Transverse colon (tissue), 4 donors: ENCODE data around the gene RNF4. TPM values are rescaled to one million over a fixed set of nuclear protein-coding genes. Genes with fewer than 3 reads are reported as not detected.
"Not testable (repeated sequence)": the region's sequence is repeated elsewhere in the genome, so short reads cannot be mapped to it uniquely, and the experiment has no call there.

Source experiments
- DNase-seq: peaks from one replicate; pipeline ENCODE4 v3.0.0-alpha.2; 2019
- H3K27ac ChIP-seq, 4 donors: fragments of 200-600 bp; sonication (generic); 2 replicates each; pipeline ENCODE4 v1.5.1; 2016 to 2018; ENCODE audit warnings: inconsistent platforms in 4 of 4
- H3K27me3 ChIP-seq: fragments of 200-600 bp; sonication (generic); 2 replicates; pipeline ENCODE4 v1.5.1; 2017; ENCODE audit warnings: inconsistent platforms
- H3K36me3 ChIP-seq, 4 donors: fragments of 200-600 bp; sonication (generic); 2 replicates each; pipeline ENCODE4 v1.5.1; 2017 to 2019; ENCODE audit warnings: inconsistent platforms in 4 of 4
- H3K4me1 ChIP-seq, 4 donors: fragments of 200-600 bp; sonication (generic); 2 replicates each; pipeline ENCODE4 v1.5.1; 2017 to 2020; ENCODE audit warnings: inconsistent platforms in 4 of 4
- H3K4me3 ChIP-seq, 4 donors: fragments of 200-600 bp; sonication (generic); 1 replicate in 1 of 4; 2 replicates in 3 of 4; pipeline versions ENCODE4 v1.5.1 to v1.6.1; 2017 to 2019; ENCODE audit warnings: inconsistent platforms in 4 of 4
- H3K9me3 ChIP-seq, 2 donors: fragments of 200-600 bp; sonication (generic); 2 replicates each; pipeline ENCODE4 v1.5.1; 2017 to 2019; ENCODE audit warnings: inconsistent platforms in 2 of 2
- EP300 ChIP-seq: sonication (generic); formaldehyde crosslinking; IDR thresholded peaks from one replicate; pipeline ENCODE4 v1.6.1; 2017; ENCODE audit warnings: antibody characterized with exemption, low read depth
- POLR2A ChIP-seq: fragments of 450-650 bp; IDR thresholded peaks from one replicate; pipeline ENCODE4 v1.6.1; 2016; ENCODE audit warnings: antibody characterized with exemption, mild to moderate bottlenecking, moderate library complexity
- POLR2AphosphoS5 ChIP-seq, 3 donors: sonication (generic); formaldehyde crosslinking; IDR thresholded peaks; one replicate each; pipeline ENCODE4 v1.6.1; 2016; ENCODE audit warnings: antibody characterized with exemption in 3 of 3
- WGBS, 2 donors: methylation state at CpG; one replicate each; pipeline ENCODE4 v1.1.5; 2018; ENCODE audit warnings: low coverage in 1 of 2; 5-methylcytosine and 5-hydroxymethylcytosine counted together
- in situ Hi-C, 4 donors: fragments of 200-750 bp; cut with MboI; loops; one replicate each; pipeline versions ENCODE4 v1.15.0 to v1.15.1; 2017; ENCODE audit warnings: low sequenced_read_pairs in 3 of 4, low pct_ligation_motif_present in 1 of 4, low pct_unique_long_range_greater_than_20kb in 1 of 4
- intact Hi-C: fragments of 100-400 bp; cut with DNase I; formaldehyde crosslinking; loops from one replicate; pipeline ENCODE4 v1.15.1; 2023; ENCODE audit warnings: low total_unique reads
- total RNA-seq, 4 donors: library from RNA; depleted of rRNA; stranded (reverse); fragments of >200 nt; gene quantifications; one replicate each; pipeline ENCODE4 v1.1.0, GENCODE V29; 2016
- TF ChIP-seq, protein P1 (sequence below), 5 experiments: fragments of 200-600 bp in 3 of 5; fragments of 450-650 bp in 2 of 5; sonication (generic) in 3 of 5; IDR thresholded peaks; 1 replicate in 2 of 5; 2 replicates in 3 of 5; pipeline ENCODE4 v1.5.1; 2016 to 2017; ENCODE audit warnings: antibody characterized with exemption in 5 of 5, inconsistent platforms in 3 of 5, mild to moderate bottlenecking in 2 of 5, moderate library complexity in 1 of 5

Gene RNF4
- total RNA-seq, 4 donors from 2014 or later: 20.9 to 50.5 (median 35.8) TPM

DNA sequence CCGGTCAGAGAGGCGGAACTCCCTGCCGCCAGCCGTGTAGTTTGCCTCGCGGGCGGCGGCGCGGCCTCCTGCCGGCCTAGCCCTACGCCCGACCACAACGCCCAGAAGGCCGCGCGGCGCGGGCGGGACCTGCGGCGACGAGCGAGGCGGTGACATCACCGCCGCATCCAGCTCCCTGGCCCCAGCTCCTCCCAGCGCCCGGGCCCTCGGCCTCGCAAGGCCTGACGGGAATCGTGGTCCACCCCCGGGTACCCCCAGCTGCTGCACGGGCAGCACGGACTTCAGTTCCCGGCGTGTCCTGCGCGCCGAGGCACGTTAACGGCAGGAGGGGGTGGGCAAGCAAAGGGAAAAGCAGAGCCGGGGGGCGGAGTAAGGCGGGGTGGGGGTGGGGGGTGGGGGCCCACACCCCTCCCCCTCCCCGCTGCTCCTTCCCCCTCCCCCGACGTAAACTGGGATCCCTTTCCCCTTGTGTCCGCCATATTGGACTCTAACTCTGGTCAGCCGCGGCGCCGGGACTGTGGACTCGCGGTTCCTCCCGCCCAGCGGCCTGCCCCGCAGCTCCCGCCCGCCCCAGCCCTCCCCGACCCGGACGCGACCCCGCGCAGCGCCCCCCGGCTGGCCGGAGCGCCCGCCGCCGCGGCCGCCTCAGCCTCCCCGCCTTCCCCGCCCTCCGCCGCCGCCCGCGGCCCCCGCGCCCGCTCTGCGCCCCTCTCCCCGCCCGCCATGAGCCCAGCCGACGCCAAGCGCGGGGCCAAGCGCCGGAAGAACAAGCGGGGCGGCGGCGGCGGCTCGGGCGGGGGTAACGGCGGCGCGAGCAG, 67.5 kb downstream of the RNF4 start, which contains the start of gene FAM193A:
FAM193A (plus strand) TSS at position 455 of the 818 bp plus-strand sequence; CDS start at position 724, 269 bp downstream.
- Histone ChIP-seq H3K27me3 (no peaks in the 10 kb centered on the region), H3K36me3 (no peaks in the 10 kb centered on the region), H3K4me3 (peak within 1 kb of the TSS; percentile 76 to 98 (median 94)), H3K9me3 (no peaks in the 10 kb centered on the region), H3K27ac (peak within 1 kb of the TSS; percentile 87 to 98 (median 95)), H3K4me1 (peaks cover 10 to 30% (median 22%) of the 10 kb centered on the region in 4 donors)
- WGBS, 2 donors: 1% methylated on average over 40 of the region's 106 CpGs; no CpG with 5 or more reads in 1 of the 2 donors
- DNase-seq: peak; percentile 99
- intact Hi-C loops: no loop called here
- in situ Hi-C loops: no loop called here
- TF ChIP-seq POLR2A: no peak
- TF ChIP-seq, protein P1, sequence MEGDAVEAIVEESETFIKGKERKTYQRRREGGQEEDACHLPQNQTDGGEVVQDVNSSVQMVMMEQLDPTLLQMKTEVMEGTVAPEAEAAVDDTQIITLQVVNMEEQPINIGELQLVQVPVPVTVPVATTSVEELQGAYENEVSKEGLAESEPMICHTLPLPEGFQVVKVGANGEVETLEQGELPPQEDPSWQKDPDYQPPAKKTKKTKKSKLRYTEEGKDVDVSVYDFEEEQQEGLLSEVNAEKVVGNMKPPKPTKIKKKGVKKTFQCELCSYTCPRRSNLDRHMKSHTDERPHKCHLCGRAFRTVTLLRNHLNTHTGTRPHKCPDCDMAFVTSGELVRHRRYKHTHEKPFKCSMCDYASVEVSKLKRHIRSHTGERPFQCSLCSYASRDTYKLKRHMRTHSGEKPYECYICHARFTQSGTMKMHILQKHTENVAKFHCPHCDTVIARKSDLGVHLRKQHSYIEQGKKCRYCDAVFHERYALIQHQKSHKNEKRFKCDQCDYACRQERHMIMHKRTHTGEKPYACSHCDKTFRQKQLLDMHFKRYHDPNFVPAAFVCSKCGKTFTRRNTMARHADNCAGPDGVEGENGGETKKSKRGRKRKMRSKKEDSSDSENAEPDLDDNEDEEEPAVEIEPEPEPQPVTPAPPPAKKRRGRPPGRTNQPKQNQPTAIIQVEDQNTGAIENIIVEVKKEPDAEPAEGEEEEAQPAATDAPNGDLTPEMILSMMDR (IDR thresholded peaks at IDR 0.05): peak in 1 of 5 experiments; percentile 3
- peak; percentile 53 to 56 (median 55) for TF ChIP-seq POLR2AphosphoS5 (IDR thresholded peaks at IDR 0.05)

DNA sequence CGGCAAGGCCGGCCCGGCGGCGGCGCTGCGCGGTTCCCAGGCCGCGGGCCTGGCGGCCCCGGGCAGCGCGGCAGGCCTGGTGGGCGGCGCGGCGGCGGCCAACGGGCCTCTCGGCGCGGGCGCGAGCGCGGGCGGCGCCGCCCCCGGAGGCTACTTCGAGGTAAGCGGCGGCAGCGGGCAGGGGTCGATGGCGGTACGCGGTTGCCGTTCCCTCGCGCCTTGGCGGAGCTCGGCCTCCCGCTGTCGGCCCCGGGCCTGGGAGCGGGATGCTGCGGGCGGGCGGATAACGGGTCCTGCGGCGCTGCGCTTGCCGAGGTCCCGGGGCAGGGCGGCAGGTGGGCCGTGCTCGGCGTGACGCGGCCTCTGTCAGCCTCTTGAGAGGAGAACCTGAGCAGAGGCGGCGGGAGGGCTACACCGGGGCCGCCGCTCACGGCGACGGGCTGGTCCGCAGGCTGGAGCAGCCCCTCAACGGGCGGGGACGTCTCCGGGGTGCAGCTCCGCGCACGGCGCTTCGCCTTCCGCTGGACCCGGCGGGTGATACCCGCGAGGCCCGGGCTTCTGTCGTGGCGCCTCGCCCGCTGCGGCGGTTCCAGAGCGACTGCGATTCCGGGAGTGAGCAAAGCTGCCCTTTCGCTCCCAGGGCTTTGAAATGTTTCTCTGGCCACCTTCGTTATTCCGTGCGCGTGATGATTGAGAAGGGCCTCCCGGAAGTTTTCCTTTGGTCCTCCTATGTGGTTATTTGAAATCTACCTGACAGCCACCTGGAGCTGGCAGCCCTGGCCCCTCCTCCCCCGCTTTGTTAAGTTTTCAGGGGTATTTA, 68.3 kb downstream of the RNF4 start:
- in situ Hi-C loops: no loop called here
- Histone ChIP-seq H3K27me3 (no peaks in the 10 kb centered on the region), H3K9me3 (no peaks in the 10 kb centered on the region), H3K4me1 (peaks cover 10 to 33% (median 22%) of the 10 kb centered on the region in 4 donors), H3K4me3 (peak overlapping the region; percentile 76 to 98 (median 94)), H3K27ac (peak overlapping the region; percentile 87 to 98 (median 94)), H3K36me3 (no peaks in the 10 kb centered on the region)
- TF ChIP-seq POLR2A (peak; percentile 45), EP300 (no peak), POLR2AphosphoS5 (IDR thresholded peaks at IDR 0.05) (peak in 1 of 3 donors; percentile 17)
- DNase-seq: peak; percentile 50
- intact Hi-C loops: no loop called here
- WGBS, 2 donors: 1% methylated on average over 48 of the region's 103 CpGs; no CpG with 5 or more reads in 1 of the 2 donors

DNA sequence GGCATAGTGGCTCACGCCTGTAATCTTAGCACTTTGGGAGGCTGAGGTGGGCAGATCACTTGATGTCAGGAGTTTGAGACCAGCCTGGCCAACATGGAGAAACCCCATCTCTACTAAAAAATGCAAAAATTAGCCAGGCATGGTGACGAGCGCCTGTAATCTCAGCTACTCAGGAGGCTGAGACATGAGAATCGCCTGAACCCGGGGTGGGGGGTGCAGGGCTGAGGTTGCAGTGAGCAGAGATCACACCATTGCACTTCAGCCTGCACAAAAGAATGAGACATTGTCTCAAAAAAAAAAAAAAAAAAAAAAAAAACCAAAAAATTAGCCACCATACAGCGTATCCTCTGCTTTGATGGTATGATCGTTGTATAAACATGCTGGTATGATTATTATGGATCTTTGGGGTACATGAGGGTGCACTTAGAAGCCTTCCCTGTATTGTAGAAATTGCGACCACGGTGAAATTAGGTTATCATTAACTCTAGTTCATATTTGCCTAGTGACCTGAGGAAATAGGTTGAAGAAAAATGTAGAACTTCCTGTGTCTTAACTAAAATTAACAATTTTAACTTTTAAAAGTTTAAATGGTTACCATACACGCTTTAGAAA, 74.8 kb downstream of the RNF4 start:
- in situ Hi-C loops, H3K4me3 ChIP-seq, intact Hi-C loops, H3K27ac ChIP-seq, H3K36me3 ChIP-seq, H3K27me3 ChIP-seq, DNase-seq, H3K9me3 ChIP-seq: not testable (repeated sequence)
- 92 to 96% methylated on average over 7 to 10 of the region's 10 CpGs for WGBS, 2 donors
- H3K4me1 ChIP-seq: peaks cover 3 to 22% (median 5%) of the 10 kb centered on the region in 4 donors

DNA sequence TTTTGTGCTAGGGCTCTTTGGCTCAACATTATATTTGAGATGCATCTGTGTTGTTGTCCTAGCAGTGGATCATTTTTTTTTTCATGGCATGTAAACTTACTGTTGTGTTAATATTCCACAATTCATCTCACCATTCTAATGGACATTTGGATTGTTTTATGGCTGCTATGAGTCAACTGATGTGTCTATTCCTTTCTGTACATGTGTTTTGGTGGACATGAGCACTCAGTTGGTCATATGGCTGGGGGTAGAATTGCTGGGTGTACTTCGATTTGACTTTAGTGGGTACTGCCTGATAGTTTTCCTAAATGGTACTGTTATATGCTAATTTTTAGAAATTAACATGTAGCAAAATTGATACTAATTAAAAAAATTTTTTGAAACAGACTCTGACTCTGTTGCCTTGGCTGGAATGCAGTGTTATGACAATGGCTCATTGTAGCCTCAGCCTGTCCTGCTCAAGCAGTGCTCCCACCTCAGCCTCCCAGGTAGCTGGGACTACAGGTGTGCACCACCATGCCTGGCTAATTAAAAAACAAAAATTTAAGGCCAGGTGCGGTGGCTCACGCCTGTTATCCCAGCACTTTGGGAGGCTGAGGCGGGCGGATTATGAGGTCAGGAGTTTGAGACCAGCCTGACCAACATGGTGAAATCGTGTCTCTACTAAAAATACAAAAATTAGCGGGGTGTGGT, 76.6 kb downstream of the RNF4 start:
- H3K9me3 ChIP-seq: no peaks in the 10 kb centered on the region
- 95 to 97% methylated on average over 5 to 7 of the region's 7 CpGs for WGBS, 2 donors
- no peak for TF ChIP-seq EP300
- TF ChIP-seq POLR2AphosphoS5 (IDR thresholded peaks at IDR 0.05): no peak
- no peak for TF ChIP-seq POLR2A
- TF ChIP-seq, protein P1 (IDR thresholded peaks at IDR 0.05): no peak
- H3K27ac ChIP-seq: no peak overlapping the region
- no peaks in the 10 kb centered on the region for H3K27me3 ChIP-seq
- no peak for DNase-seq
- no peak overlapping the region for H3K4me3 ChIP-seq
- peaks cover 0 to 13% (median 0%) of the 10 kb centered on the region in 4 donors for H3K4me1 ChIP-seq
- intact Hi-C loops: no loop called here
- in situ Hi-C loops: no loop called here
- H3K36me3 ChIP-seq: no peaks in the 10 kb centered on the region
